GM12891 (cell line): ENCODE measurements around the gene TRAF1.

Source experiments
- DNase-seq: peaks from one replicate; pipeline ENCODE4 v3.0.0; 2011; ENCODE audit warnings: low spot score; ENCODE audit not compliant: insufficient read length
- FAIRE-seq: peaks from 2 replicates; lab custom pipeline; 2011; peaks lifted over from hg19 to GRCh38; lab: Jason Lieb, UNC
- PAX5 ChIP-seq: IDR thresholded peaks from 2 replicates; pipeline ENCODE4 v1.6.1; 2011; ENCODE audit warnings: low read length, moderate library complexity, mild to moderate bottlenecking; ENCODE audit not compliant: insufficient read depth, severe bottlenecking
- POLR2A ChIP-seq: IDR thresholded peaks from 2 replicates; pipeline ENCODE4 v1.6.1; 2011; ENCODE audit warnings: low read depth, low read length, control low read depth
- POLR2AphosphoS5 ChIP-seq: IDR thresholded peaks from 2 replicates; pipeline ENCODE4 v1.6.1; 2011; ENCODE audit warnings: low read depth, low read length, control low read depth
- POU2F2 ChIP-seq: IDR thresholded peaks from 2 replicates; pipeline ENCODE4 v1.6.1; 2011; ENCODE audit warnings: low read depth, mild to moderate bottlenecking, control low read depth, low read length, moderate library complexity
- SPI1 ChIP-seq: IDR thresholded peaks from 2 replicates; pipeline ENCODE4 v1.6.1; 2011; ENCODE audit warnings: low read depth, low read length, control low read depth
- TAF1 ChIP-seq: IDR thresholded peaks from 2 replicates; pipeline ENCODE4 v1.6.1; 2011; ENCODE audit warnings: low read depth, low read length, control low read depth

Gene TRAF1

DNA sequence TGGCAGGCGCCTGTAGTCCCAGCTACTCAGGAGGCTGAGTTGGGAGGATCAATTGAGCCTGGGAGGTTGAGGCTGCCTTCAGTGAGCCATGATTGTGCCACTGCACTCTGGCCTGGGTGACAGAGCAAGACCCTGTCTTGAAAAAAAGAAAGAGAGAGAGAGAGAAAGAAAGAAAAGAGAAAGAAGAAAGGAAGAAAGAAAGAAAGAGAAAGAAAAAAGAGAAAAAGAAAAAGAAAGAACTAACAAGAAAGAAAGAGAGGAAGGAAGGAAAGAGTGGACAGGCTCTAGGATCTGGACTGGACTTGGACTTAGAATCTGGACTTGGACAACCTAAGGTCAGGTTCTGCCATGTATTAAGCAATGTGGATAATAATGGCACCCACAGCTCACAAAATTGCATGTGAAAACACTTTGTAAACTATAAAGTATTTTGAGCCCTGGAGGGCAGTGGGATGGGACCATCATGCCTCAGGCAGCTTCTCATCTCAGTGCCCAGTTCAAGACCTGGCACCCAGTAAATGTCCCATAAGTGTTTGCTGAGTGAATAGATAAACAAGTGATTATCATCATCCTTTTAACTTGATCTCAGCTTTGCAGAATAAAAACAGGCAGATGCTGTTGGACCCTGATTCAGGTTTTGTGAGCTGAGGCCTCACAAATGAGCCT, 36.9 kb downstream of the TRAF1 start:
- no peak for DNase-seq
- FAIRE-seq, result no peak

DNA sequence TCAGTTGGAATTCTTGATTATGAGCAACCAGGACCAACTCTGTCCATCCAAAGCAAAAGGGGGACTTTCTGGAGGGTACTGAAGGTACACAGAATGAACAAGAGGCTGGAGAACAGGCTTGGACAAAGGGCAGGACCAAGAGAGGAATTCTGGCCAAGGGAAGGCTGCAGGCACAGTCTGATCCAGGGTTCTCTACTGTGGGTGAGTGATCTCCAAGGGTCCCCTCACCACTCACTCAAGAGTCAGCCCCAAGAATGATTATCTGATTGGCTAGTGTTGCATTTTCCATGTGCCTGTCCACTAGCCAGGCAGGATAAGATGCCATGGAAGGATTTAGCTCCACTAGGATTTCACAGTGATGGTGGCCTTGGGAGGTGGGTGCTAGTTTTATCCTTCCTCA, 38.0 kb downstream of the TRAF1 start:
- TF ChIP-seq PAX5 (no peak), SPI1 (no peak), POU2F2 (no peak), TAF1 (no peak), POLR2AphosphoS5 (no peak), POLR2A (no peak)
- no peak for FAIRE-seq
- DNase-seq, result no peak

More for the DNA sequence above, 36.9 kb downstream of the TRAF1 start:
- TF ChIP-seq PAX5, result no peak
- no peak for TF ChIP-seq POU2F2
- TF ChIP-seq POLR2AphosphoS5, result no peak
- TF ChIP-seq SPI1, result no peak
- TF ChIP-seq TAF1, result no peak
- no peak for TF ChIP-seq POLR2A

DNA sequence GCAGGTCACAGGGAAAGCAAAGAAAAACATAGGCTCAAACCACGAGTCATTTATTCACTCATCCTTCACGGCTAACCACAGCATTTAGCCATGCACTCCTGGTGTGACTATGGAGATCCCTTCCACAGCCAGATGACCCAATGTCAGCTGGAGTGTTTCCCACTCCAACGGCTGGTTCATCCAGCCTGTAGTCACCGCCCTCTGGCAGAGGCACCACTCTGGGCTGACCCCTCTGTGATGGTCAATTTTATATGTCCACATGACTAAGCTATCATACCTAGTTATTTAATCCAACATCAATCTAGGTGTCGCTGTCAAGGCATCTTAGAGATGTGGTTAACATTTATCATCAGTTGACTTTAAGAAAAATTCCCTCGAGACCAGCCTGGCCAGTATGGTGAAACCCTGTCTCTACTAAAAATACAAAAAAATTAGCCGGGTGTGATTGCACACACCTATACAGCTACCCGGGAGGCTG, 40.1 kb downstream of the TRAF1 start:
- FAIRE-seq (peak; percentile 13), DNase-seq (no peak)
- TF ChIP-seq PAX5 (no peak), POLR2A (no peak), POLR2AphosphoS5 (no peak), TAF1 (no peak)

DNA sequence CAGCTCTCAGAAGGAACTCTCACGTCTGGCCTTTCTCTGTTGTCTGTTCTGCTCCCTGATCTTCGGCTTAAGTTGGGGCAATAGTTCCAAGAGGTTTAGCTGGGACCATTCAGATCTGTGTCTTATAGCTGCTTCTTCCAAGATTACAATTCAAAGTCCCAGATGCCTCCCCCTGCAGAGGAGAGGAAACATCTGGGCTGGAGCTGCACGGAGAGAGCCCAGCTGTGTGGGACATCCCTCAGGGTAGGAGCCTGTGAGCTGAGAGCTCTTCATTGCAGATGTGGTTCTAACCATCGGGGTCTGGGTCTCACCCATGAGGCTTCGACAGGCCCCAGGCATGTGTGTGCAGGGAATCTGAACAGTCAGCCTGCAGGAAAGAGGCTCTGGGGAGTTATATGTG, 40.6 kb downstream of the TRAF1 start:
- TF ChIP-seq SPI1 (no peak), PAX5 (no peak), POLR2A (no peak; the same call in 1 of the 2 replicates), POLR2AphosphoS5 (no peak), POU2F2 (no peak), TAF1 (no peak)
- FAIRE-seq (no peak), DNase-seq (no peak)

DNA sequence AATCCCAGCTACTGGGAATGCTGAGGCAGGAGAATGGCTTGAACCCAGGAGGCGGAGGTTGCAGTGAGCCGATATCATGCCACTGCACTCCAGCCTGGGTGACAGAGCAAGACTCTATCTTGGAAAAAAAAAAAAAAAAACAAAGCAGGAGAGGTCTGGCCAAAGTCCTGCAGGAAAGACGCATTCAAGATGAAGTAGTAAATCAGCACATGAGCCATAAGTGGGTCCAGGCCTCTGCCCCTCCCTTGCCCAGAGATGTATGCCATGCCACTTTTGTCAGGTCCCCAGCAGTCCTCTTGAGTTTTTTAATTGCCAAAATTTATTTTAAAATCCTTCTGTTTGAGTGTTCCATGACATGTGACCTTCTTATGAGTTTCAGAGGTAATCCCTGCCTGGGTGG, 41.1 kb downstream of the TRAF1 start:
- TF ChIP-seq POLR2AphosphoS5, result no peak
- no peak for TF ChIP-seq SPI1
- TF ChIP-seq POLR2A, result no peak
- no peak for TF ChIP-seq POU2F2
- no peak for TF ChIP-seq TAF1
- TF ChIP-seq PAX5, result no peak
- FAIRE-seq (no peak), DNase-seq (no peak)

DNA sequence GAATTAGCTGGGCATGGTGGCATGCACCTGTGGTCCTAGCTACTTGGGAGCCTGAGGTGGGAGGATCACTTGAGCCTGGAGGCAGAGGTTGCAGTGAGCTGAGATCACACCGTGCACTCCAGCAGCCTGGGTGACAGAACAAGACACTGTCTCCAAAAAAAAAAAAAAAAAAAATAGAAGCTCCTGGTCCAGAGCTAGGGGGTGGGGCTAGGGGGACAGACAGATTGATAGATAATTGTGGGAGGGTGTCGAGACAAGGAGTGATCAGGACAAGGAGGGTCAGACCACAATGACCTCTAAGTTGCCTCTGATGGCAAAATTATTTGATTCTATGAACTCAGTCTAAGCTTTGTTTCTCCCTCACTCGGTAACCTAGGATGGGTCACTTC, 43.0 kb downstream of the TRAF1 start:
- no peak for TF ChIP-seq SPI1
- FAIRE-seq (no peak), DNase-seq (no peak)

DNA sequence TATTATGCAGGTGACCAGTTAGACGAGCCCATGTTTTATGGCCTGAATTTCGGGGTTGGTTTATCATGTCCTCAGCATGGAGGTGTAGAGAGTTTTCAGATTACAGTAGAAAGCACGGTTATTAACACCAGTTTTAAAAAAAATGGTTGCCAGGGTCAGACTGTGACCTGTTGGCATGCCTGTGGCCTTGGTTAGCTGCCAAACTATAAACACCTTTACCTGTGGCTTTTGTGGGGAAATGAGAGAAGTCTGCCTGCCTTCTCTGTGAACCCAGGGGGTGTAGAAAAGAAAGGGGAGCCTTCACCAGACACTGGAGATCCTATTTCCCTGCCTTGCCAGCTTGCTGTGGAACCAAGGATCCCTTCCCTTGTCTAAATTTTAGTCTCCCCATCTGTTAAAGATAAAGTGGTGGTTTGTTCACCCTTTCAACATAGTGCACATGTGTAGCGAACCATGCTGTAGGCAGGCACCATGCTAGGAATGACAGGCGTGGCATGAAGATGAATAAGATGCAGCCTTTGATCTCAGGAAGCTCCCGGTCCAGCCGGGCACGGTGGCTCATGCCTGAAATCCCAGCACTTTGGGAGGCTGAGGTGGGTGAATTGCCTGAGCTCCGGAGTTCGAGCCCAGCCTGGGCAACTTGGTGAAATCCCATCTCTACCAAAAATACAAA, 43.5 kb downstream of the TRAF1 start:
- no peak for TF ChIP-seq POLR2A
- no peak for TF ChIP-seq PAX5
- TF ChIP-seq POU2F2, result no peak
- TF ChIP-seq SPI1, result no peak
- TF ChIP-seq POLR2AphosphoS5, result no peak
- no peak for TF ChIP-seq TAF1
- DNase-seq, result no peak
- FAIRE-seq, result no peak

DNA sequence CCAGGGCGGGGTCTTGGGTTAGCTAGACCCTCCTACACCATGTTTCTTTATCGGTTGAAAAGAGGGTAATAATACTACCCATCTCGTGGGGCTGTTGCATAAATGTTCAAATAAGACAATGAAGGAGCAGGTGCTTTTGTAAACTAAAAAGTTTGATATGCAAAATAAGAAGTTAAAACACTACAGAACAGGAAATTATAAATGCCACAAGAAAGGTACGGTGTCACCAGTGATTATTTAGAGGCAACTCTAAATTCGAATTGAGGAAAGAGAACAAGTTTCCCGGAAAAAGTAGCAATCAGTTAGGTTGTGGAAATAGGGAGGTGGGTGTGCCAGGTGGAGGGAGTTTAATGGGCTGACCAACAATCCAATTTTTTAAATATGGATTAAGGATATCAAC, 47.1 kb downstream of the TRAF1 start:
- no peak for TF ChIP-seq POU2F2
- TF ChIP-seq PAX5, result no peak
- no peak for TF ChIP-seq TAF1
- no peak for TF ChIP-seq POLR2A
- no peak for TF ChIP-seq POLR2AphosphoS5
- FAIRE-seq (no peak), DNase-seq (no peak)

DNA sequence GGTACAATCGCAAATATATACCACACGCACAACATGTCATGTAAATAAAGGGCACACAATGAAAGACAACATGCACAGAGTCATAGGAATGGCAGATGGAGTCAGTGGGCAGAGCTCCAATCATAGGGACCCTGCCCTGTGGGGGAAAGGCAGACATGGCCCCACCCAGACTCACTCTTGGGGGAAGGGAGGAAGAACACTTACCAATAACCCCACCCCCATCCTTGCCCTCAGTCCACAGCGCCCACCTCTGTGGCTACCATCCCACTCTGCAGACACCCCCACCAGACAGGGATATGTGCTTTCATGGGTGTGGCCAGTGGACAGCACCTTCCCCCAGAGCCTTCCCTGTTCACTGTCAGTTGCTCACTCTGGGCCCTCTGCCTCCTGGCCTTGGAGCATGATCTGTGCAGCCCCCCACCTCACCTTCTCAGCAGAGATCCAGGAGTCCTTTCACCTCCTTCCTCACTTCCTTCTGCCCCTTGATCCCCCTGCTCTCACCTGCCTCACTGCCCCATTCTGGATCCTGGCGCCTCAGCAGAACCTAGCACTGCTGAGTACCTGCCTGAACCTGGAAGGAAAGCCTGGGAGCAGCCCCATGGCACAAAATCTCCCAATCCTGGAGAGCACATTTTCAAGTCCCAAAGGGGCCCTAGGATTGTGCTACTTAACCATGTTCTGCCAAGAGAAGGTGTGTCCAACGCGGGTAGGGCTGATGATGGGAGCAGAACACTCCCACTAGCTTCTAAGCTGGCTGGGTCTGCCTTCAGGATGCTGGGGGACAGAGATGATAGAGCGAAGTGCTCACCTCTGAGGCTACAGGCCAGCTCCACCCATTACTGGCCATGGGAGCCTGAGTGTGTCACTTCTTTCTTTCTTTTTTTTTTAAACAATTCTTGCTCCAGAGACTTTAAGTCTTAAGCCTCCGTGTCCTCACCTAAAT, 48.1 kb downstream of the TRAF1 start:
- DNase-seq (no peak), FAIRE-seq (peak; percentile 33)
- TF ChIP-seq TAF1 (no peak), POLR2AphosphoS5 (no peak), SPI1 (no peak), PAX5 (no peak), POU2F2 (0 out of 2 replicates have a peak, but pooled peaks have one; percentile 53), POLR2A (peak; percentile 52; the same call in 1 of the 2 replicates)
